ENCODE data around the gene GABARAP.
A peak's percentile ranks its signal among the peaks of the same experiment; 100 is the strongest.

The GABARAP gene

GRCh38 chr17:7213895-7214299, 28.4 kb downstream of the GABARAP start:
- peaks cover 11% of the 10 kb centered on the region for H3F3A ChIP-seq (ENCODE audit: control insufficient read depth, insufficient read depth)
- TF ChIP-seq EZH2phosphoT487 (IDR thresholded peaks at IDR 0.05; ENCODE audit: borderline replicate concordance, low read length) = no peak
- peak; percentile 87 for TF ChIP-seq CTCF (IDR thresholded peaks at IDR 0.05; ENCODE audit: low read depth, low read length, poor library complexity, severe bottlenecking)
- no peaks in the 10 kb centered on the region for H3K9me3 ChIP-seq (ENCODE audit: control insufficient read depth, insufficient read depth, low read length)
- H3K4me1 ChIP-seq (ENCODE audit: control insufficient read depth, low read length) = peaks cover 49% of the 10 kb centered on the region
- H3K27me3 ChIP-seq (ENCODE audit: control insufficient read depth, low read length) = no peaks in the 10 kb centered on the region
- peaks cover 44% of the 10 kb centered on the region for H3K79me2 ChIP-seq (ENCODE audit: control insufficient read depth, low read length)
- no peaks in the 10 kb centered on the region for H3K9me2 ChIP-seq (replicated peaks; ENCODE audit: control insufficient read depth, low read length)
- H4K20me1 ChIP-seq (ENCODE audit: control insufficient read depth, insufficient read depth, low read depth, low read length) = no peaks in the 10 kb centered on the region; the same call in 1 of the 2 replicates
- peak overlapping the region; percentile 83 for H3K4me2 ChIP-seq (ENCODE audit: low read length)
- H3K4me3 ChIP-seq (ENCODE audit: low read length) = peak overlapping the region; percentile 72
- peak overlapping the region; percentile 28 for H3K27ac ChIP-seq (ENCODE audit: low read depth, low read length)
- no peaks in the 10 kb centered on the region for H3K36me3 ChIP-seq (ENCODE audit: control insufficient read depth, low read length)

GRCh38 chr17:7211491-7212273, 30.6 kb downstream of the GABARAP start:
- H3F3A ChIP-seq (ENCODE audit: control insufficient read depth, insufficient read depth) = 0 out of 2 replicates have a peak, but pooled peaks cover 4% of the 10 kb centered on the region
- H3K9me3 ChIP-seq (ENCODE audit: control insufficient read depth, insufficient read depth, low read length) = no peaks in the 10 kb centered on the region
- H3K9me2 ChIP-seq (replicated peaks; ENCODE audit: control insufficient read depth, low read length) = no peaks in the 10 kb centered on the region
- no peak overlapping the region for H3K4me2 ChIP-seq (ENCODE audit: low read length)
- H3K27ac ChIP-seq (ENCODE audit: low read depth, low read length) = no peak overlapping the region
- no peaks in the 10 kb centered on the region for H3K36me3 ChIP-seq (ENCODE audit: control insufficient read depth, low read length)
- H3K27me3 ChIP-seq (ENCODE audit: control insufficient read depth, low read length) = no peaks in the 10 kb centered on the region
- H3K4me3 ChIP-seq (ENCODE audit: low read length) = no peak overlapping the region
- H3K4me1 ChIP-seq (ENCODE audit: control insufficient read depth, low read length) = peaks cover 30% of the 10 kb centered on the region
- TF ChIP-seq CTCF (IDR thresholded peaks at IDR 0.05; ENCODE audit: low read depth, low read length, poor library complexity, severe bottlenecking) (no peak), EZH2phosphoT487 (IDR thresholded peaks at IDR 0.05; ENCODE audit: borderline replicate concordance, low read length) (no peak)
- peaks cover 39% of the 10 kb centered on the region for H3K79me2 ChIP-seq (ENCODE audit: control insufficient read depth, low read length)
- H4K20me1 ChIP-seq (ENCODE audit: control insufficient read depth, insufficient read depth, low read depth, low read length) = no peaks in the 10 kb centered on the region; the same call in 1 of the 2 replicates

- TF ChIP-seq EZH2phosphoT487 (IDR thresholded peaks at IDR 0.05; ENCODE audit: borderline replicate concordance, low read length) (no peak), CTCF (IDR thresholded peaks at IDR 0.05; ENCODE audit: low read depth, low read length, poor library complexity, severe bottlenecking) (no peak)
- Histone ChIP-seq H3K4me2 (ENCODE audit: low read length) (no peak overlapping the region), H3K27me3 (ENCODE audit: control insufficient read depth, low read length) (no peaks in the 10 kb centered on the region), H3K4me1 (ENCODE audit: control insufficient read depth, low read length) (peaks cover 28% of the 10 kb centered on the region), H3K9me2 (replicated peaks; ENCODE audit: control insufficient read depth, low read length) (no peaks in the 10 kb centered on the region), H3K36me3 (ENCODE audit: control insufficient read depth, low read length) (peaks cover under 1% of the 10 kb centered on the region; the same call in 1 of the 2 replicates), H3K9me3 (ENCODE audit: control insufficient read depth, insufficient read depth, low read length) (no peaks in the 10 kb centered on the region), H3F3A (ENCODE audit: control insufficient read depth, insufficient read depth) (0 out of 2 replicates have a peak, but pooled peaks cover 4% of the 10 kb centered on the region), H4K20me1 (ENCODE audit: control insufficient read depth, insufficient read depth, low read depth, low read length) (no peaks in the 10 kb centered on the region; the same call in 1 of the 2 replicates), H3K4me3 (ENCODE audit: low read length) (no peak overlapping the region), H3K27ac (ENCODE audit: low read depth, low read length) (no peak overlapping the region), H3K79me2 (ENCODE audit: control insufficient read depth, low read length) (peaks cover 27% of the 10 kb centered on the region)
Observed at GRCh38 chr17:7208754-7209460, 33.3 kb downstream of the GABARAP start.

Measured in DOHH2 (cell line).